Spinal cord (tissue), 10 donors: ENCODE results near the gene CUX1. TPM values are rescaled to one million over a fixed set of nuclear protein-coding genes. Genes with fewer than 3 reads are reported as not detected.
"Not testable (repeated sequence)": the region's sequence is repeated elsewhere in the genome, so short reads cannot be mapped to it uniquely, and the experiment has no call there.

Experiments used
- DNase-seq, 6 donors: peaks; one replicate each; pipeline versions ENCODE4 v3.0.0 to v3.0.0-alpha.2; 2013 to 2015; ENCODE audit warnings: low spot score in 6 of 6, low read depth in 4 of 6
- H3K27ac ChIP-seq: one replicate; pipeline ENCODE4 v1.5.1; 2013; ENCODE audit warnings: low read depth, low read length, control low read depth
- H3K27me3 ChIP-seq: one replicate; pipeline ENCODE4 v1.6.1; 2013; ENCODE audit warnings: low read length; ENCODE audit not compliant: control insufficient read depth, insufficient read depth
- H3K36me3 ChIP-seq: one replicate; pipeline ENCODE4 v1.6.1; 2013; ENCODE audit warnings: low read length; ENCODE audit not compliant: control insufficient read depth, insufficient read depth
- H3K4me1 ChIP-seq: one replicate; pipeline ENCODE4 v1.6.1; 2013; ENCODE audit warnings: low read length; ENCODE audit not compliant: control insufficient read depth, insufficient read depth
- H3K4me3 ChIP-seq: one replicate; pipeline ENCODE4 v1.5.1; 2013; ENCODE audit warnings: low read depth, low read length, control low read depth
- H3K9me3 ChIP-seq: one replicate; pipeline ENCODE4 v1.6.1; 2013; ENCODE audit warnings: low read length; ENCODE audit not compliant: control insufficient read depth, insufficient read depth
- WGBS: methylation state at CpG from one replicate; pipeline ENCODE4 v1.1.5; 2013; ENCODE audit warnings: missing lambda C conversion rate; ENCODE audit not compliant: insufficient coverage; 5-methylcytosine and 5-hydroxymethylcytosine counted together
- polyA plus RNA-seq, 2 donors: library from polyadenylated mRNA; unstranded; fragments of 120-200 nt; gene quantifications; one replicate each; pipeline ENCODE4 v1.2.1, GENCODE V29; 2013; ENCODE audit not compliant: insufficient read length in 2 of 2
- total RNA-seq, 2 donors: library from RNA; depleted of rRNA in 1 of 2; stranded (reverse); fragments of 120-200 nt in 1 of 2; fragments of >200 nt in 1 of 2; gene quantifications; one replicate each; pipeline versions ENCODE4 v1.2.3 to v1.2.4, GENCODE V29; 2013 to 2014
- donor health status: healthy.

Gene CUX1
- total and polyA plus RNA-seq, 4 donors: 45.1 to 111 (median 76.1) TPM

- no peak for DNase-seq
- 84% methylated on average over 9 of the region's 12 CpGs for WGBS
These were observed 201.4 kb downstream of the CUX1 start for GRCh38 chr7:102018876-102019275.

GRCh38 chr7:102019461-102019860, 202.0 kb downstream of the CUX1 start:
- Histone ChIP-seq H3K27ac (no peak overlapping the region), H3K27me3 (no peaks in the 10 kb centered on the region), H3K4me3 (no peak overlapping the region), H3K4me1 (peaks cover 25% of the 10 kb centered on the region), H3K9me3 (no peaks in the 10 kb centered on the region), H3K36me3 (peaks cover 2% of the 10 kb centered on the region)
- no peak for DNase-seq
- WGBS: 92% methylated on average over 4 of the region's 7 CpGs

More at GRCh38 chr7:102018876-102019275, 201.4 kb downstream of the CUX1 start:
- Histone ChIP-seq H3K9me3 (no peaks in the 10 kb centered on the region), H3K27ac (no peak overlapping the region), H3K36me3 (peaks cover 2% of the 10 kb centered on the region), H3K27me3 (no peaks in the 10 kb centered on the region), H3K4me1 (peaks cover 25% of the 10 kb centered on the region), H3K4me3 (no peak overlapping the region)

GRCh38 chr7:102021841-102022618, 204.6 kb downstream of the CUX1 start:
- WGBS: 89% methylated on average over 16 of the region's 24 CpGs
- Histone ChIP-seq H3K36me3 (peaks cover 2% of the 10 kb centered on the region), H3K27ac (no peak overlapping the region), H3K9me3 (no peaks in the 10 kb centered on the region), H3K27me3 (no peaks in the 10 kb centered on the region), H3K4me3 (no peak overlapping the region), H3K4me1 (peaks cover 25% of the 10 kb centered on the region)
- peak in 1 of 6 donors; percentile 11 for DNase-seq

- Histone ChIP-seq H3K27me3 (no peaks in the 10 kb centered on the region), H3K27ac (no peak overlapping the region), H3K4me3 (no peak overlapping the region), H3K4me1 (peaks cover 21% of the 10 kb centered on the region), H3K36me3 (peaks cover 14% of the 10 kb centered on the region), H3K9me3 (no peaks in the 10 kb centered on the region)
- WGBS: 61% methylated on average over 3 of the region's 10 CpGs
- DNase-seq: peak in 2 of 6 donors; percentile 17 to 27
These were observed 206.8 kb downstream of the CUX1 start for GRCh38 chr7:102024005-102024768.

GRCh38 chr7:102024769-102025391, 207.5 kb downstream of the CUX1 start:
- Histone ChIP-seq H3K27ac (no peak overlapping the region), H3K4me3 (no peak overlapping the region), H3K9me3 (no peaks in the 10 kb centered on the region), H3K4me1 (peaks cover 21% of the 10 kb centered on the region), H3K27me3 (no peaks in the 10 kb centered on the region), H3K36me3 (peaks cover 14% of the 10 kb centered on the region)
- peak in 1 of 6 donors; percentile 26 for DNase-seq
- WGBS: 82% methylated on average over 11 of the region's 15 CpGs

GRCh38 chr7:102025777-102026176, 208.4 kb downstream of the CUX1 start:
- no CpG with 5 or more reads among the region's 4 CpGs for WGBS
- H3K27me3 ChIP-seq, DNase-seq, H3K27ac ChIP-seq, H3K4me3 ChIP-seq, H3K9me3 ChIP-seq: not testable (repeated sequence)
- H3K4me1 ChIP-seq: peaks cover 21% of the 10 kb centered on the region
- peaks cover 16% of the 10 kb centered on the region for H3K36me3 ChIP-seq

GRCh38 chr7:102028206-102028826, 210.9 kb downstream of the CUX1 start:
- peaks cover 21% of the 10 kb centered on the region for H3K36me3 ChIP-seq
- H3K27ac ChIP-seq: no peak overlapping the region

GRCh38 chr7:102029616-102030015, 212.2 kb downstream of the CUX1 start:
- 83% methylated on average over 2 of the region's 6 CpGs for WGBS
- no peak overlapping the region for H3K4me3 ChIP-seq
- no peaks in the 10 kb centered on the region for H3K27me3 ChIP-seq
- H3K4me1 ChIP-seq: no peaks in the 10 kb centered on the region
- peaks cover 21% of the 10 kb centered on the region for H3K36me3 ChIP-seq
- no peaks in the 10 kb centered on the region for H3K9me3 ChIP-seq
- DNase-seq: no peak
- H3K27ac ChIP-seq: no peak overlapping the region

More at GRCh38 chr7:102028206-102028826, 210.9 kb downstream of the CUX1 start:
- no peak for DNase-seq
- Histone ChIP-seq H3K4me3 (no peak overlapping the region), H3K27me3 (no peaks in the 10 kb centered on the region), H3K9me3 (no peaks in the 10 kb centered on the region), H3K4me1 (peaks cover 9% of the 10 kb centered on the region)
- WGBS: 89% methylated on average over 17 of the region's 18 CpGs

GRCh38 chr7:102030696-102031095, 213.3 kb downstream of the CUX1 start:
- Histone ChIP-seq H3K36me3 (peaks cover 21% of the 10 kb centered on the region), H3K4me1 (no peaks in the 10 kb centered on the region), H3K27ac (no peak overlapping the region), H3K4me3 (no peak overlapping the region), H3K9me3 (no peaks in the 10 kb centered on the region), H3K27me3 (no peaks in the 10 kb centered on the region)
- WGBS: 78% methylated on average over 5 of the region's 8 CpGs
- no peak for DNase-seq
